Coronary artery (tissue), 2 donors: ENCODE results near the gene ADGRL3.

Experiments
- DNase-seq: peaks from one replicate; pipeline ENCODE4 v3.0.0-alpha.2; 2017; ENCODE audit warnings: low spot score
- H3K27ac ChIP-seq, 2 donors: fragments of 200-600 bp; sonication (generic); one replicate each; pipeline ENCODE4 v1.5.1; 2016 to 2019
- H3K4me3 ChIP-seq: fragments of 200-600 bp; sonication (generic); 2 replicates; pipeline ENCODE4 v1.5.1; 2016; ENCODE audit warnings: mild to moderate bottlenecking, moderate library complexity
- TF ChIP-seq, protein P1 (sequence below): fragments of 200-600 bp; sonication (generic); IDR thresholded peaks from one replicate; pipeline ENCODE4 v1.5.1; 2019; ENCODE audit warnings: antibody characterized with exemption

Gene ADGRL3

DNA sequence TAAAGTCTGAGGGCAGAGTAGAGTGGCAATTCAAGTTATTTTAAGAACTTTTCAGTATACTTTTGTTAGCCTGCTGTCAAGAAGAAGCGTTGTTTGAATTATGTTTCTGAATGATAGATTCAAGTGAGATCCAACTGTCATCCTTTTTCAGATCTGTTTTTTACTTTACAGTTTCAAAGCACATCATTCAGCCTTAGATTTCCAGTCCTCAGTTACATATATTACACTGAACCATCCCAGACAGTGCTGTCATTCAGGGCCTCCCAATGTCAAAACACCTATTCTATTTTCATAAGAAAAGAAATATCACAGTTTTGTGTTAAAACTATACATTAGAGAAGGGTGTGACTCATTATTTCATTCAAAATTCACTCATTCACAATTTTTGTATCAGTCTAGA is 856.9 kb downstream of the ADGRL3 start:
- DNase-seq: no peak
- H3K27ac ChIP-seq: no peak overlapping the region
- TF ChIP-seq, protein P1, sequence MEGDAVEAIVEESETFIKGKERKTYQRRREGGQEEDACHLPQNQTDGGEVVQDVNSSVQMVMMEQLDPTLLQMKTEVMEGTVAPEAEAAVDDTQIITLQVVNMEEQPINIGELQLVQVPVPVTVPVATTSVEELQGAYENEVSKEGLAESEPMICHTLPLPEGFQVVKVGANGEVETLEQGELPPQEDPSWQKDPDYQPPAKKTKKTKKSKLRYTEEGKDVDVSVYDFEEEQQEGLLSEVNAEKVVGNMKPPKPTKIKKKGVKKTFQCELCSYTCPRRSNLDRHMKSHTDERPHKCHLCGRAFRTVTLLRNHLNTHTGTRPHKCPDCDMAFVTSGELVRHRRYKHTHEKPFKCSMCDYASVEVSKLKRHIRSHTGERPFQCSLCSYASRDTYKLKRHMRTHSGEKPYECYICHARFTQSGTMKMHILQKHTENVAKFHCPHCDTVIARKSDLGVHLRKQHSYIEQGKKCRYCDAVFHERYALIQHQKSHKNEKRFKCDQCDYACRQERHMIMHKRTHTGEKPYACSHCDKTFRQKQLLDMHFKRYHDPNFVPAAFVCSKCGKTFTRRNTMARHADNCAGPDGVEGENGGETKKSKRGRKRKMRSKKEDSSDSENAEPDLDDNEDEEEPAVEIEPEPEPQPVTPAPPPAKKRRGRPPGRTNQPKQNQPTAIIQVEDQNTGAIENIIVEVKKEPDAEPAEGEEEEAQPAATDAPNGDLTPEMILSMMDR: no peak
- no peak overlapping the region for H3K4me3 ChIP-seq

DNA sequence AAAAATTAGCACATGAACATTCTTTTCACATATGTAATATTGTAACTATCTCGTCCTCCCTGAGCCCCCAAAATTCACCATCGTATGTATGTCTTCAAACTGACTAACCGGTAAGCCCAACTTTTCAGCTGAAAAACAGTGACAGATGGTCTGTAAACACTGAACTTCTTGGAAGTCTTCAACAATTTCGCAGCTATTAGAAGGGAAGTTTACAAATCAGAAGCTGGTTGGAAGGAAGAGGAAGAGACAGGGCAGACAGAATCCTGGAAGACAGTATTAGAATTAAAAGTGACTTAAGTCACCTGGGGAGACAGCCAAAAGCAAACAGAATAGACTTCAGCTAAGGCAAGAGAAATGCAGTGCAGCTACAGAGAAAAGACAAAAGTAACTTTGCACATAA is 858.4 kb downstream of the ADGRL3 start:
- no peak for DNase-seq
- TF ChIP-seq, protein P1: no peak
- no peak overlapping the region for H3K27ac ChIP-seq

DNA sequence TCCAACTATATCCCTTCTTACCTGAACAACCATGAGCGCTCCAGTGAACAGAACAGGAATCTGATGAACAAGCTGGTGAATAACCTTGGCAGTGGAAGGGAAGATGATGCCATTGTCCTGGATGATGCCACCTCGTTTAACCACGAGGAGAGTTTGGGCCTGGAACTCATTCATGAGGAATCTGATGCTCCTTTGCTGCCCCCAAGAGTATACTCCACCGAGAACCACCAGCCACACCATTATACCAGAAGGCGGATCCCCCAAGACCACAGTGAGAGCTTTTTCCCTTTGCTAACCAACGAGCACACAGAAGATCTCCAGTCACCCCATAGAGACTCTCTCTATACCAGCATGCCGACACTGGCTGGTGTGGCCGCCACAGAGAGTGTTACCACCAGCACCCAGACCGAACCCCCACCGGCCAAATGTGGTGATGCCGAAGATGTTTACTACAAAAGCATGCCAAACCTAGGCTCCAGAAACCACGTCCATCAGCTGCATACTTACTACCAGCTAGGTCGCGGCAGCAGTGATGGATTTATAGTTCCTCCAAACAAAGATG is 870.2 kb downstream of the ADGRL3 start:
- TF ChIP-seq, protein P1: no peak
- no peak for DNase-seq
- H3K4me3 ChIP-seq: no peak overlapping the region
- no peak overlapping the region for H3K27ac ChIP-seq

More for the DNA sequence above, 858.4 kb downstream of the ADGRL3 start:
- no peak overlapping the region for H3K4me3 ChIP-seq

DNA sequence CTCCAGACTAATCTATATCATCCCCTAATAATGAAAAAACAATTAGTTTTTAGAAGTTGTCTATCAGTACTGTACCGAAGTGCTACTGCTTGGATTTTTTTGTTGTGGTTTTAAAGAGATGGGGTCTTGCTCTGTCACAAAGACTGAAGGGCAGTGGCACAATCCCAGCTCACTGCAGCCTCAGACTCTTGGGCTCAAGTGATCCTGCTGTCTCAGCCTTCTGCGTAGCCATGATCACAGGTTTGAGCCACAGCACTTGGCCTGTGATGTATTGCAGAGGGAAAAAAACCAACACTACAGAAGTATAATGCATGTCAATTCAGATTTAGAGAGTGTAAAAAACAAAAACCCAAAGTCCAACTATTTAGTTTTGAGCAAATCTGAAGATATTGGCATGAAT is 875.0 kb downstream of the ADGRL3 start:
- Histone ChIP-seq H3K27ac (no peak overlapping the region), H3K4me3 (no peak overlapping the region)
- TF ChIP-seq, protein P1: no peak
- no peak for DNase-seq

DNA sequence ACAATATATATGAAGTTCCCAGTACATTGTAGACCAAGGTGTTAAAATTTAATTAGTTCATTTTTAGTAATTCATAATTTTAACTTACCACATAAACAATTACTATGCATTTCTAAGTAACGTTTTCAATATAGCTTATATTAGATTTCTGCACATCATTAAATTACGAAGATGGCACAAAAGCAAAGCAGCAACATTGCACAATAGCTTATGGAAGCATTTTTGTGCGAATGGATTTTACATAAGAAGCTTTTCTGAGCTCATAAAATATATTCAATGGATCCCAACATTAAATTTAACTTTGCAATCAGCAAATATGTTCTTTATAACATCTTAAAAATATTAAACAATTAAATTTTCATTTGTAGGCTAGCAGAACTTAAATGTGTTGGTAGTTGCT is 875.4 kb downstream of the ADGRL3 start:
- H3K4me3 ChIP-seq: no peak overlapping the region
- TF ChIP-seq, protein P1: no peak
- DNase-seq: no peak
- no peak overlapping the region for H3K27ac ChIP-seq

DNA sequence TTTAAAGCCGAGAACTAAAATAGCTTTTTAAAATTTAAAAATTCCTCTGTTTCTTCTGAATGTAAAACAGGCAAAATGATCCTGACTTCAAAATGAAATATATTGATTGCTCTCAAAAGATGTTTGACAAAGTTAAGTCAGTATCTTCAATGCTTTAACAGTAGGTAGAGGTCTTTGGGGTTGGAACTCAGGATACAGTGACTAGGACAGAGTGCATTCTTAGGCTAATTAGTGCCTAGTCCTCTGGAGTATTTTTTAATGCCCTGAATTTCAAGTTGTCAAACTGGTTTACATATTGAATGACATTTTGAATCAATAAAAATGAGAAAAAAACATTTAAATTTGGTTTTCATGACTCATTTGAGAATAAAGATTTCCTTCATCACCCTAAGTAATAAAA is 877.3 kb downstream of the ADGRL3 start:
- TF ChIP-seq, protein P1: no peak

DNA sequence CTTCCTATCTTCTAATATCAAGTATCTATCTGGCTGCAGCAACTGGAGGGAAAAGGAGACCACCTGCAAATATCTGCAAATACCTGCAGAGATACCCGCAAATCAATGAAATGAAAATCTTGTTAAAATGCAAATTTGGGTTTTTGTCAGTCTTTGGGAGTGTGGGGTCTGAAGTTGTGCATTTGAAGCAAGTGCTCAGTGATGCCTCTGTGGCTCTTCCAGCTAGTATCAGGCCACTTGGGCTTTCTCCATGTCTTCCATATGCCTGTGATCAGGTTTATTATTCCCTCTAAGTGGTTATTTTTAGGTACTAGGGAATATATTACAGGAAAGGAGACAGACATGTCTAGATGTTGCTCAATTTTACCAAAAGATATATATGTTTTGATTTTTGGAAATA is 880.3 kb downstream of the ADGRL3 start:
- TF ChIP-seq, protein P1: no peak
- H3K27ac ChIP-seq: no peak overlapping the region
- DNase-seq: no peak

More for the DNA sequence above, 877.3 kb downstream of the ADGRL3 start:
- H3K4me3 ChIP-seq: no peak overlapping the region
- no peak for DNase-seq
- H3K27ac ChIP-seq: no peak overlapping the region

More for the DNA sequence above, 880.3 kb downstream of the ADGRL3 start:
- no peak overlapping the region for H3K4me3 ChIP-seq
